ENCODE measurements around the gene KLHL36. TPM values are rescaled to one million over a fixed set of nuclear protein-coding genes. Genes with fewer than 3 reads are reported as not detected.

KLHL36 gene
- total RNA-seq, 4 donors from 2014 or later: 49.0 to 73.0 (median 65.8) TPM

GRCh38 chr16:84704253-84704652 is 55.9 kb downstream of the KLHL36 start:
- intact Hi-C loops (cut with DNase I; ENCODE audit: low total_unique reads): no loop called here
- WGBS, 2 donors: 42 to 54% methylated on average over 2 of the region's 2 CpGs
- no peak for DNase-seq (ENCODE audit: low spot score in 2 of 2)
- H3K4me3 ChIP-seq (ENCODE audit: low read depth, poor library complexity, severe bottlenecking): no peak overlapping the region
- no peak for TF ChIP-seq CTCF (IDR thresholded peaks at IDR 0.05)
- TF ChIP-seq POLR2A (IDR thresholded peaks at IDR 0.05): no peak

GRCh38 chr16:84706856-84707255 is 58.5 kb downstream of the KLHL36 start:
- DNase-seq (ENCODE audit: low spot score in 2 of 2): no peak
- intact Hi-C loops (cut with DNase I; ENCODE audit: low total_unique reads): no loop called here
- no peak overlapping the region for H3K4me3 ChIP-seq (ENCODE audit: low read depth, poor library complexity, severe bottlenecking)
- TF ChIP-seq CTCF (IDR thresholded peaks at IDR 0.05): no peak
- no peak for TF ChIP-seq POLR2A (IDR thresholded peaks at IDR 0.05)
- 84 to 96% methylated on average over 1 of the region's 1 CpG for WGBS, 2 donors

- H3K4me3 ChIP-seq (ENCODE audit: low read depth, poor library complexity, severe bottlenecking): no peak overlapping the region
- no peak for DNase-seq (ENCODE audit: low spot score in 2 of 2)
- no peak for TF ChIP-seq CTCF (IDR thresholded peaks at IDR 0.05)
- TF ChIP-seq POLR2A (IDR thresholded peaks at IDR 0.05): no peak
- WGBS, 2 donors: 91 to 92% methylated on average over 10 of the region's 10 CpGs
- intact Hi-C loops (cut with DNase I; ENCODE audit: low total_unique reads): no loop called here
Measured at GRCh38 chr16:84709609-84710008, 61.3 kb downstream of the KLHL36 start.

GRCh38 chr16:84710686-84711085 is 62.4 kb downstream of the KLHL36 start:
- WGBS, 2 donors: 81 to 83% methylated on average over 11 of the region's 11 CpGs
- DNase-seq (ENCODE audit: low spot score in 2 of 2): no peak

More at GRCh38 chr16:84710686-84711085, 62.4 kb downstream of the KLHL36 start:
- no peak for TF ChIP-seq POLR2A (IDR thresholded peaks at IDR 0.05)
- no peak for TF ChIP-seq CTCF (IDR thresholded peaks at IDR 0.05)
- no peak overlapping the region for H3K4me3 ChIP-seq (ENCODE audit: low read depth, poor library complexity, severe bottlenecking)
- intact Hi-C loops (cut with DNase I; ENCODE audit: low total_unique reads): no loop called here

Other genes starting within 250 kb of the KLHL36 start
- gene MEAK7, start 143.9 kb upstream of the KLHL36 start, total RNA-seq: 10 to 100 TPM; 10.2 to 20.8 (median 14.9) TPM
- 10 to 100 TPM in 2 of 4 donors, 1 to 10 TPM in 2; 6.5 to 25.7 (median 9.8) TPM for gene COTL1, start 30.4 kb upstream of the KLHL36 start, total RNA-seq
- gene USP10, start 51.5 kb downstream of the KLHL36 start, total RNA-seq: 10 to 100 TPM; 54.3 to 69.0 (median 60.7) TPM
- 100 to 1,000 TPM in 1 of 4 donors, 10 to 100 TPM in 3; 48.0 to 105 (median 69.5) TPM for gene CRISPLD2, start 171.5 kb downstream of the KLHL36 start, total RNA-seq

All from lower leg skin (tissue), 4 donors.